ENCODE measurements around the gene HES2. TPM values are rescaled to one million over a fixed set of nuclear protein-coding genes. Genes with fewer than 3 reads are reported as not detected.
"Not testable (repeated sequence)": the region's sequence is repeated elsewhere in the genome, so short reads cannot be mapped to it uniquely, and the experiment has no call there.

The HES2 gene
- polyA plus RNA-seq, 2 of the 4 experiments (the other 2 are of a cell fraction), result 0.75 to 1.8 TPM

GRCh38 chr1:6365047-6365446, 54.7 kb downstream of the HES2 start:
- no peak for FAIRE-seq
- ATAC-seq, result no peak
- DNase-seq (ENCODE audit: low read depth in 1 of 2, low spot score in 1 of 2), result no peak
- Histone ChIP-seq H3K9me3 (no peaks in the 10 kb centered on the region), H3K27ac (no peak overlapping the region), H3K4me3 (no peak overlapping the region), H3K4me1 (peaks cover 9% of the 10 kb centered on the region), H3K4me2 (no peak overlapping the region)
- TF ChIP-seq NR3C1 (IDR thresholded peaks at IDR 0.05) (no peak), HEYL (CRISPR knock-in tag; IDR thresholded peaks at IDR 0.05) (no peak), BHLHE40 (IDR thresholded peaks at IDR 0.05; ENCODE audit: low read depth, low read length) (no peak), EHF (CRISPR knock-in tag; IDR thresholded peaks at IDR 0.05) (no peak), NFE2L2 (conservative IDR thresholded peaks at IDR 0.05; ENCODE audit: low read length) (no peak), CTCF (IDR thresholded peaks at IDR 0.05) (no peak), CHD4 (IDR thresholded peaks at IDR 0.05; ENCODE audit: borderline replicate concordance) (no peak), TP53 (CRISPR knock-in tag; IDR thresholded peaks at IDR 0.05) (no peak), TFCP2L1 (CRISPR knock-in tag; IDR thresholded peaks at IDR 0.05) (no peak), ELK1 (IDR thresholded peaks at IDR 0.05; ENCODE audit: low read depth, low read length) (no peak), CHD2 (IDR thresholded peaks at IDR 0.05; ENCODE audit: low read length, partially characterized antibody) (no peak), POLR2AphosphoS2 (conservative IDR thresholded peaks at IDR 0.05; ENCODE audit: low read length) (no peak), CBX8 (IDR thresholded peaks at IDR 0.05) (no peak), RCOR1 (IDR thresholded peaks at IDR 0.05; ENCODE audit: low read depth, low read length) (no peak), KDM1A (IDR thresholded peaks at IDR 0.05; ENCODE audit: low read depth) (no peak), ZNF302 (CRISPR knock-in tag; IDR thresholded peaks at IDR 0.05) (no peak)
- whole genome bisulfite sequencing (ENCODE audit: missing lambda C conversion rate), result 90% methylated on average over 5 of the region's 5 CpGs
- CTCF ChIA-PET, result interaction anchor here (28.6 kb wide), 1 partner anchor 34 kb away, joined by 575 read pairs; the partner anchor contains the start of gene ACOT7
- POLR2A ChIA-PET, result no interaction called here

GRCh38 chr1:6363085-6363884, 56.4 kb downstream of the HES2 start:
- H3K27ac ChIP-seq, POLR2A ChIA-PET, H3K4me3 ChIP-seq, H3K9me3 ChIP-seq, FAIRE-seq: not testable (repeated sequence)
- TF ChIP-seq SMC3 (IDR thresholded peaks at IDR 0.05), result peak; percentile 69
- TF ChIP-seq RFX5 (IDR thresholded peaks at IDR 0.05), result peak; percentile 91
- peak; percentile 46 to 58 for TF ChIP-seq RAD21 (conservative IDR thresholded peaks at IDR 0.05 in 1 of 2, IDR thresholded peaks at IDR 0.05 in 1 of 2)
- TF ChIP-seq CTCF (IDR thresholded peaks at IDR 0.05), result peak; percentile 52
- Histone ChIP-seq H3K4me2 (peak overlapping the region; percentile 58), H3K4me1 (peaks cover 23% of the 10 kb centered on the region)
- ATAC-seq (peak in 1 of 2 experiments; percentile 22; a peak in 3 of 6 replicates), DNase-seq (ENCODE audit: low read depth in 1 of 2, low spot score in 1 of 2) (peak in 1 of 2 experiments; percentile 40)
- 44% methylated on average over 16 of the region's 20 CpGs for WGBS (ENCODE audit: missing lambda C conversion rate)
- CTCF ChIA-PET, result interaction anchor here (0.8 to 28.6 kb wide), 11 partner anchors 10 to 127 kb away, joined by 3 to 575 read pairs (median 15); partner anchors contain the start of genes ACOT7 and HES2

Small RNA genes lying within 50 kb of the gene (small RNA-seq; reads per million reads assigned to genes)
- 0 reads per million in 6 experiments for gene MIR4252

Other genes starting within 250 kb of the HES2 start
- gene CHD5, start 239.6 kb downstream of the HES2 start, polyA plus RNA-seq (2011; rRNA removed), result 0.17 and 0.21 TPM in 2 replicates
- 0.44 to 0.66 TPM (median 0.54 TPM) in 3 replicates for gene CHD5, start 239.6 kb downstream of the HES2 start, polyA plus RNA-seq (2017; fragmentation: RNase III; extraction: RNeasy Plus Mini Kit Qiagen cat#74134 plus additional on column Dnase treatment)
- 221 and 373 TPM in 2 replicates for gene RPL22, start 220.3 kb downstream of the HES2 start, polyA plus RNA-seq (2011; rRNA removed)
- gene RPL22, start 220.3 kb downstream of the HES2 start, polyA plus RNA-seq (2017; fragmentation: RNase III; extraction: RNeasy Plus Mini Kit Qiagen cat#74134 plus additional on column Dnase treatment), result 374 to 377 TPM (median 375 TPM) in 3 replicates
- gene RNF207, start 213.8 kb downstream of the HES2 start, polyA plus RNA-seq (2011; rRNA removed), result 11.3 and 17.9 TPM in 2 replicates
- 24.6 to 28.0 TPM (median 27.6 TPM) in 3 replicates for gene RNF207, start 213.8 kb downstream of the HES2 start, polyA plus RNA-seq (2017; fragmentation: RNase III; extraction: RNeasy Plus Mini Kit Qiagen cat#74134 plus additional on column Dnase treatment)
- 64.6 and 71.4 TPM in 2 replicates for gene ICMT, start 184.0 kb downstream of the HES2 start, polyA plus RNA-seq (2011; rRNA removed)
- gene ICMT, start 184.0 kb downstream of the HES2 start, polyA plus RNA-seq (2017; fragmentation: RNase III; extraction: RNeasy Plus Mini Kit Qiagen cat#74134 plus additional on column Dnase treatment), result 63.9 to 97.2 TPM (median 84.6 TPM) in 3 replicates
- gene HES3, start 175.7 kb downstream of the HES2 start, polyA plus RNA-seq (2011; rRNA removed), result not detected in 2 replicates
- not detected in 3 replicates for gene HES3, start 175.7 kb downstream of the HES2 start, polyA plus RNA-seq (2017; fragmentation: RNase III; extraction: RNeasy Plus Mini Kit Qiagen cat#74134 plus additional on column Dnase treatment)
- 0.56 and 0.81 TPM in 2 replicates for gene GPR153, start 158.8 kb downstream of the HES2 start, polyA plus RNA-seq (2011; rRNA removed)
- 1.1 to 1.5 TPM (median 1.4 TPM) in 3 replicates for gene GPR153, start 158.8 kb downstream of the HES2 start, polyA plus RNA-seq (2017; fragmentation: RNase III; extraction: RNeasy Plus Mini Kit Qiagen cat#74134 plus additional on column Dnase treatment)
- 49.6 and 50.9 TPM in 2 replicates for gene ACOT7, start 26.2 kb downstream of the HES2 start, polyA plus RNA-seq (2011; rRNA removed)
- gene ACOT7, start 26.2 kb downstream of the HES2 start, polyA plus RNA-seq (2017; fragmentation: RNase III; extraction: RNeasy Plus Mini Kit Qiagen cat#74134 plus additional on column Dnase treatment), result 46.1 to 53.6 TPM (median 48.0 TPM) in 3 replicates
- 0.13 and 0.22 TPM in 2 replicates for gene ESPN, start 4.9 kb upstream of the HES2 start, polyA plus RNA-seq (2011; rRNA removed)
- gene ESPN, start 4.9 kb upstream of the HES2 start, polyA plus RNA-seq (2017; fragmentation: RNase III; extraction: RNeasy Plus Mini Kit Qiagen cat#74134 plus additional on column Dnase treatment), result 0.17 to 0.28 TPM (median 0.18 TPM) in 3 replicates
- gene TNFRSF25, start 46.3 kb upstream of the HES2 start, polyA plus RNA-seq (2011; rRNA removed), result 0.65 and 0.85 TPM in 2 replicates
- 3.0 to 4.5 TPM (median 3.4 TPM) in 3 replicates for gene TNFRSF25, start 46.3 kb upstream of the HES2 start, polyA plus RNA-seq (2017; fragmentation: RNase III; extraction: RNeasy Plus Mini Kit Qiagen cat#74134 plus additional on column Dnase treatment)
- 0.75 and 0.84 TPM in 2 replicates for gene PLEKHG5, start 71.7 kb upstream of the HES2 start, polyA plus RNA-seq (2011; rRNA removed)
- gene PLEKHG5, start 71.7 kb upstream of the HES2 start, polyA plus RNA-seq (2017; fragmentation: RNase III; extraction: RNeasy Plus Mini Kit Qiagen cat#74134 plus additional on column Dnase treatment), result 2.4 to 3.4 TPM (median 3.1 TPM) in 3 replicates
- gene NOL9, start 134.6 kb upstream of the HES2 start, polyA plus RNA-seq (2011; rRNA removed), result 19.0 and 19.3 TPM in 2 replicates
- 4.4 to 6.4 TPM (median 4.8 TPM) in 3 replicates for gene NOL9, start 134.6 kb upstream of the HES2 start, polyA plus RNA-seq (2017; fragmentation: RNase III; extraction: RNeasy Plus Mini Kit Qiagen cat#74134 plus additional on column Dnase treatment)
- not detected in 2 replicates for gene TAS1R1, start 135.4 kb upstream of the HES2 start, polyA plus RNA-seq (2011; rRNA removed)
- gene TAS1R1, start 135.4 kb upstream of the HES2 start, polyA plus RNA-seq (2017; fragmentation: RNase III; extraction: RNeasy Plus Mini Kit Qiagen cat#74134 plus additional on column Dnase treatment), result 0.04 TPM in 1 of 3 replicates, not detected in the others
- gene ZBTB48, start 160.1 kb upstream of the HES2 start, polyA plus RNA-seq (2011; rRNA removed), result 5.8 and 8.0 TPM in 2 replicates
- 11.3 to 13.4 TPM (median 13.1 TPM) in 3 replicates for gene ZBTB48, start 160.1 kb upstream of the HES2 start, polyA plus RNA-seq (2017; fragmentation: RNase III; extraction: RNeasy Plus Mini Kit Qiagen cat#74134 plus additional on column Dnase treatment)
- gene KLHL21, start 182.9 kb upstream of the HES2 start, polyA plus RNA-seq (2011; rRNA removed), result 3.3 and 3.5 TPM in 2 replicates
- gene KLHL21, start 182.9 kb upstream of the HES2 start, polyA plus RNA-seq (2017; fragmentation: RNase III; extraction: RNeasy Plus Mini Kit Qiagen cat#74134 plus additional on column Dnase treatment), result 9.2 to 10.5 TPM (median 10.2 TPM) in 3 replicates
- 4.3 TPM in 2 replicates for gene PHF13, start 193.8 kb upstream of the HES2 start, polyA plus RNA-seq (2011; rRNA removed)
- 8.9 to 10.5 TPM (median 10.4 TPM) in 3 replicates for gene PHF13, start 193.8 kb upstream of the HES2 start, polyA plus RNA-seq (2017; fragmentation: RNase III; extraction: RNeasy Plus Mini Kit Qiagen cat#74134 plus additional on column Dnase treatment)
- 6.5 and 7.2 TPM in 2 replicates for gene THAP3, start 204.9 kb upstream of the HES2 start, polyA plus RNA-seq (2011; rRNA removed)
- gene THAP3, start 204.9 kb upstream of the HES2 start, polyA plus RNA-seq (2017; fragmentation: RNase III; extraction: RNeasy Plus Mini Kit Qiagen cat#74134 plus additional on column Dnase treatment), result 10.8 to 12.5 TPM (median 12.0 TPM) in 3 replicates

All from A549 (cell line).